Body of pancreas (tissue), 4 donors: ENCODE measurements around the gene CHST5. TPM values are rescaled to one million over a fixed set of nuclear protein-coding genes. Genes with fewer than 3 reads are reported as not detected.

Experiments
- ATAC-seq: fragments of 150-250 bp; one replicate; pipeline ENCODE4 v1.9.1; 2016
- DNase-seq, 4 donors: peaks; one replicate each; pipeline ENCODE4 v3.0.0-alpha.2; 2019
- H3K27ac ChIP-seq, 4 donors: fragments of 200-600 bp; sonication (generic); 1 replicate in 3 of 4; 2 replicates in 1 of 4; pipeline versions ENCODE4 v1.5.1 to v1.6.1; 2016 to 2019; ENCODE audit warnings: mild to moderate bottlenecking in 1 of 4, mixed read lengths in 1 of 4, moderate library complexity in 1 of 4
- H3K27me3 ChIP-seq, 2 donors: fragments of 200-600 bp; sonication (generic); one replicate each; pipeline ENCODE4 v1.6.0; 2016; ENCODE audit warnings: mild to moderate bottlenecking in 1 of 2
- H3K36me3 ChIP-seq, 2 donors: fragments of 200-600 bp; sonication (generic); replicated peaks in 1 of 2; 2 replicates each; pipeline ENCODE4 v1.5.1; 2016; ENCODE audit warnings: low read depth in 2 of 2; ENCODE audit not compliant: insufficient read depth in 1 of 2
- H3K4me1 ChIP-seq: fragments of 200-600 bp; sonication (generic); one replicate; pipeline ENCODE4 v1.6.0; 2016
- H3K4me3 ChIP-seq, 2 donors: fragments of 200-600 bp; sonication (generic); 1 replicate in 1 of 2; 2 replicates in 1 of 2; pipeline ENCODE4 v1.5.1; 2016 to 2019
- H3K9me3 ChIP-seq, 3 donors: fragments of 200-600 bp; sonication (generic); 1 replicate in 2 of 3; 2 replicates in 1 of 3; pipeline ENCODE4 v1.5.1; 2016
- CTCF ChIP-seq, 7 experiments: fragments of 450-650 bp in 4 of 7; fragments of 200-600 bp in 3 of 7; sonication (generic) in 3 of 7; IDR thresholded peaks; one replicate each; pipeline ENCODE4 v1.5.1; 2016 to 2019; ENCODE audit warnings: antibody characterized with exemption in 7 of 7
- POLR2A ChIP-seq, 3 donors: fragments of 450-650 bp; IDR thresholded peaks; one replicate each; pipeline ENCODE4 v1.6.1; 2016; ENCODE audit warnings: antibody characterized with exemption in 3 of 3, mild to moderate bottlenecking in 2 of 3
- WGBS, 2 donors: methylation state at CpG; one replicate each; pipeline ENCODE4 v1.1.5; 2017; 5-methylcytosine and 5-hydroxymethylcytosine counted together
- intact Hi-C: fragments of 100-400 bp; cut with DNase I; formaldehyde crosslinking; loops from one replicate; pipeline ENCODE4 v1.15.1; 2023
- total RNA-seq, 2 donors: library from RNA; depleted of rRNA; stranded (reverse); fragments of >200 nt; gene quantifications; one replicate each; pipeline ENCODE4 v1.1.0, GENCODE V29; 2016

CHST5 gene
- total RNA-seq = not detected

- Histone ChIP-seq H3K4me1 (no peaks in the 10 kb centered on the region), H3K36me3 (no peaks in the 10 kb centered on the region), H3K4me3 (no peak within 1 kb of the TSS), H3K27ac (no peak within 1 kb of the TSS), H3K27me3 (no peaks in the 10 kb centered on the region), H3K9me3 (no peaks in the 10 kb centered on the region)
- intact Hi-C loops = no loop called here
- no peak for DNase-seq
- WGBS, 2 donors = 77 to 85% methylated on average over 5 to 7 of the region's 7 CpGs
- ATAC-seq = no peak
- TF ChIP-seq CTCF (IDR thresholded peaks at IDR 0.05) (no peak), POLR2A (IDR thresholded peaks at IDR 0.05) (no peak)
Observed at GRCh38 chr16:75535901-75536300, at the start of gene CHST5. Gene CHST5, minus strand, starts transcription at chr16:75536108. Its CDS starts 5,724 bp downstream, at chr16:75530384.

- no peaks in the 10 kb centered on the region for H3K9me3 ChIP-seq
- H3K36me3 ChIP-seq = no peaks in the 10 kb centered on the region
- no peak overlapping the region for H3K4me3 ChIP-seq
- intact Hi-C loops = no loop called here
- ATAC-seq (no peak), DNase-seq (no peak)
- no peaks in the 10 kb centered on the region for H3K27me3 ChIP-seq
- H3K27ac ChIP-seq = no peak overlapping the region
- no peaks in the 10 kb centered on the region for H3K4me1 ChIP-seq
- TF ChIP-seq CTCF (IDR thresholded peaks at IDR 0.05) (no peak), POLR2A (IDR thresholded peaks at IDR 0.05) (no peak)
- WGBS, 2 donors = 76 to 78% methylated on average over 3 of the region's 3 CpGs
Observed at GRCh38 chr16:75584108-75584507, 48.2 kb upstream of the CHST5 start.

- no peaks in the 10 kb centered on the region for H3K9me3 ChIP-seq
- DNase-seq = no peak
- no peaks in the 10 kb centered on the region for H3K4me1 ChIP-seq
- intact Hi-C loops = no loop called here
- H3K36me3 ChIP-seq = peaks cover 0 to 13% of the 10 kb centered on the region in 2 donors
- H3K27me3 ChIP-seq = no peaks in the 10 kb centered on the region
- no peak overlapping the region for H3K27ac ChIP-seq
- ATAC-seq = no peak
- no peak overlapping the region for H3K4me3 ChIP-seq
- 79 to 87% methylated on average over 7 of the region's 7 CpGs for WGBS, 2 donors
- no peak for TF ChIP-seq CTCF (IDR thresholded peaks at IDR 0.05)
- no peak for TF ChIP-seq POLR2A (IDR thresholded peaks at IDR 0.05)
Observed at GRCh38 chr16:75579281-75579834, 43.5 kb upstream of the CHST5 start.

- TF ChIP-seq POLR2A (IDR thresholded peaks at IDR 0.05) = no peak
- TF ChIP-seq CTCF (IDR thresholded peaks at IDR 0.05) = no peak
- Histone ChIP-seq H3K4me3 (no peak overlapping the region), H3K27me3 (no peaks in the 10 kb centered on the region), H3K9me3 (no peaks in the 10 kb centered on the region), H3K27ac (no peak overlapping the region), H3K36me3 (peaks cover 0 to 13% of the 10 kb centered on the region in 2 donors), H3K4me1 (no peaks in the 10 kb centered on the region)
- DNase-seq = no peak
- intact Hi-C loops = no loop called here
- ATAC-seq = no peak
- 92 to 95% methylated on average over 2 of the region's 2 CpGs for WGBS, 2 donors
Observed at GRCh38 chr16:75578725-75579124, 42.8 kb upstream of the CHST5 start.

- intact Hi-C loops = no loop called here
- peaks cover 0 to 13% of the 10 kb centered on the region in 2 donors for H3K36me3 ChIP-seq
- DNase-seq (no peak), ATAC-seq (no peak)
- no peaks in the 10 kb centered on the region for H3K27me3 ChIP-seq
- TF ChIP-seq POLR2A (IDR thresholded peaks at IDR 0.05) (no peak), CTCF (IDR thresholded peaks at IDR 0.05) (no peak)
- H3K4me3 ChIP-seq = no peak overlapping the region
- no peaks in the 10 kb centered on the region for H3K4me1 ChIP-seq
- 90 to 94% methylated on average over 7 of the region's 7 CpGs for WGBS, 2 donors
- H3K9me3 ChIP-seq = no peaks in the 10 kb centered on the region
- no peak overlapping the region for H3K27ac ChIP-seq
Observed at GRCh38 chr16:75578212-75578611, 42.3 kb upstream of the CHST5 start.
